A549 (cell line): ENCODE results near the gene RFK. TPM values are rescaled to one million over a fixed set of nuclear protein-coding genes. Genes with fewer than 3 reads are reported as not detected.

Experiments used
- ATAC-seq, 2 experiments: fragments of 200-7000 bp in 1 of 2; fragments of >200 bp in 1 of 2; cut with Nextera tagmentation in 1 of 2; cut with Tn5 transposase in 1 of 2; 3 replicates each; pipeline versions ENCODE4 v1.8.0 to v1.9.1; 2018 to 2020; ENCODE audit warnings: mild to moderate bottlenecking in 1 of 2, moderate library complexity in 1 of 2
- CTCF ChIA-PET: fragments of 300-600 bp; sonication (Branson Sonifier 250); formaldehyde crosslinking; extraction: SDS; loops from one replicate; lab custom pipeline; 2021; ENCODE audit warnings: antibody characterized with exemption, inconsistent platforms; lab: Yijun Ruan, JAX
- POLR2A ChIA-PET: fragments of 350-600 bp; formaldehyde crosslinking; extraction: SDS; loops from one replicate; lab custom pipeline; 2021; ENCODE audit warnings: antibody characterized with exemption, inconsistent platforms; lab: Yijun Ruan, JAX
- DNase-seq, 2 experiments: peaks; one replicate each; pipeline versions ENCODE4 v3.0.0 to v3.0.0-alpha.2; 2011 to 2016; ENCODE audit warnings: low read depth in 1 of 2, low spot score in 1 of 2
- FAIRE-seq: peaks from 2 replicates; lab custom pipeline; 2011; peaks lifted over from hg19 to GRCh38; lab: Jason Lieb, UNC
- H3K27ac ChIP-seq, 2 experiments: fragments of >200 bp; sonication (Bioruptor Twin); formaldehyde crosslinking; 3 replicates each; pipeline ENCODE4 v1.5.1; 2016 to 2017
- H3K4me1 ChIP-seq: fragments of >200 bp; sonication (Bioruptor Twin); formaldehyde crosslinking; 3 replicates; pipeline ENCODE4 v1.6.1; 2016
- H3K4me2 ChIP-seq: fragments of >200 bp; sonication (Bioruptor Twin); formaldehyde crosslinking; 3 replicates; pipeline ENCODE4 v1.6.1; 2016
- H3K4me3 ChIP-seq: fragments of >200 bp; sonication (Bioruptor Twin); formaldehyde crosslinking; 3 replicates; pipeline ENCODE4 v1.5.1; 2016
- H3K9me3 ChIP-seq: fragments of >200 bp; sonication (Bioruptor Twin); formaldehyde crosslinking; 3 replicates; pipeline ENCODE4 v1.6.1; 2016
- BHLHE40 ChIP-seq: IDR thresholded peaks from 2 replicates; pipeline ENCODE4 v1.6.1; 2012; ENCODE audit warnings: low read depth, low read length, inconsistent platforms
- CEBPB ChIP-seq, 2 experiments: fragments of >200 bp in 1 of 2; sonication (Bioruptor Twin) in 1 of 2; formaldehyde crosslinking in 1 of 2; IDR thresholded peaks; 2 replicates each; pipeline ENCODE4 v1.6.1; 2012 to 2016
- E2F6 ChIP-seq: IDR thresholded peaks from 2 replicates; pipeline ENCODE4 v1.6.1; 2012; ENCODE audit warnings: low read depth, borderline replicate concordance
- EHF ChIP-seq: fragments of 250-450 bp; sonication (Bioruptor Pico); IDR thresholded peaks from 2 replicates; pipeline ENCODE4 v1.5.0; 2020; ENCODE audit warnings: mild to moderate bottlenecking
- ESRRA ChIP-seq: fragments of 150-350 bp; IDR thresholded peaks from 2 replicates; pipeline ENCODE4 v1.6.1; 2014; ENCODE audit warnings: mild to moderate bottlenecking, low read length, borderline replicate concordance
- FOSB ChIP-seq: fragments of 250-450 bp; sonication (Bioruptor Pico); IDR thresholded peaks from 2 replicates; pipeline ENCODE4 v1.5.0; 2020; ENCODE audit warnings: mild to moderate bottlenecking, moderate library complexity
- FOSL2 ChIP-seq, 2 experiments: fragments of 450-650 bp in 1 of 2; fragments of >200 bp in 1 of 2; sonication (Bioruptor Twin) in 1 of 2; formaldehyde crosslinking; IDR thresholded peaks; 2 replicates each; pipeline versions ENCODE4 v1.5.0 to v1.6.1; 2016 to 2020; ENCODE audit warnings: mild to moderate bottlenecking in 1 of 2, moderate library complexity in 1 of 2
- GATA3 ChIP-seq: IDR thresholded peaks from 2 replicates; pipeline ENCODE4 v1.6.1; 2012; ENCODE audit warnings: borderline replicate concordance
- HDAC2 ChIP-seq: fragments of 200-600 bp; sonication (generic); IDR thresholded peaks from 2 replicates; pipeline ENCODE4 v1.6.1; 2016
- HES2 ChIP-seq: fragments of >200 bp; sonication (Bioruptor Twin); formaldehyde crosslinking; IDR thresholded peaks from 2 replicates; pipeline ENCODE4 v1.6.1; 2016
- HEYL ChIP-seq: fragments of 250-450 bp; sonication (Bioruptor Pico); IDR thresholded peaks from 2 replicates; pipeline ENCODE4 v1.8.0; 2021; ENCODE audit warnings: mild to moderate bottlenecking, moderate library complexity
- JUN ChIP-seq, 2 experiments: fragments of >200 bp; sonication (Bioruptor Twin); formaldehyde crosslinking; IDR thresholded peaks; 2 replicates in 1 of 2; 3 replicates in 1 of 2; pipeline ENCODE4 v1.6.1; 2016 to 2017
- KDM1A ChIP-seq: fragments of 200-600 bp; sonication (generic); IDR thresholded peaks from 2 replicates; pipeline ENCODE4 v1.6.1; 2016; ENCODE audit warnings: low read depth, mild to moderate bottlenecking
- KDM5A ChIP-seq: fragments of 200-600 bp; sonication (generic); IDR thresholded peaks from 2 replicates; pipeline ENCODE4 v1.6.1; 2016; ENCODE audit warnings: antibody characterized with exemption, mild to moderate bottlenecking
- MAFK ChIP-seq: fragments of 450-650 bp; IDR thresholded peaks from 2 replicates; pipeline ENCODE4 v1.6.1; 2014; ENCODE audit not compliant: partially characterized antibody
- NPAS2 ChIP-seq: fragments of 250-450 bp; sonication (Bioruptor Pico); IDR thresholded peaks from 2 replicates; pipeline ENCODE4 v1.8.0; 2022; ENCODE audit warnings: mild to moderate bottlenecking, moderate library complexity, borderline replicate concordance
- NR3C1 ChIP-seq: fragments of >200 bp; sonication (Bioruptor Twin); formaldehyde crosslinking; IDR thresholded peaks from 3 replicates; pipeline ENCODE4 v1.6.1; 2017
- PHF8 ChIP-seq: fragments of 200-600 bp; sonication (generic); IDR thresholded peaks from 2 replicates; pipeline ENCODE4 v1.6.1; 2016; ENCODE audit warnings: low read depth, mild to moderate bottlenecking, antibody characterized with exemption, moderate library complexity, borderline replicate concordance
- POLR2A ChIP-seq: IDR thresholded peaks from 2 replicates; pipeline ENCODE4 v1.6.1; 2012; ENCODE audit warnings: mild to moderate bottlenecking, low read length
- RAD21 ChIP-seq, 2 experiments: fragments of >200 bp in 1 of 2; sonication (Bioruptor Twin) in 1 of 2; formaldehyde crosslinking in 1 of 2; IDR thresholded peaks in 1 of 2; conservative IDR thresholded peaks in 1 of 2; 2 replicates in 1 of 2; 3 replicates in 1 of 2; pipeline ENCODE4 v1.6.1; 2012 to 2018; ENCODE audit warnings: inconsistent platforms in 1 of 2
- RCOR1 ChIP-seq: fragments of 150-350 bp; IDR thresholded peaks from 2 replicates; pipeline ENCODE4 v1.6.1; 2014; ENCODE audit warnings: antibody characterized with exemption, low read length, low read depth
- SMC3 ChIP-seq: fragments of >200 bp; sonication (Bioruptor Twin); formaldehyde crosslinking; IDR thresholded peaks from 3 replicates; pipeline ENCODE4 v1.6.1; 2018; ENCODE audit warnings: inconsistent platforms
- SREBF2 ChIP-seq: fragments of 450-650 bp; IDR thresholded peaks from 2 replicates; pipeline ENCODE4 v1.6.1; 2014; ENCODE audit warnings: mild to moderate bottlenecking, moderate library complexity
- TFCP2L1 ChIP-seq: fragments of 250-450 bp; sonication (Bioruptor Pico); IDR thresholded peaks from 2 replicates; pipeline ENCODE4 v1.5.0; 2021; ENCODE audit warnings: mild to moderate bottlenecking
- ZC3H11A ChIP-seq: fragments of 450-650 bp; IDR thresholded peaks from 2 replicates; pipeline ENCODE4 v1.6.1; 2014; ENCODE audit warnings: antibody characterized with exemption, mild to moderate bottlenecking
- ZNF302 ChIP-seq: fragments of 250-450 bp; sonication (Bioruptor Pico); IDR thresholded peaks from 2 replicates; pipeline ENCODE4 v1.9.0; 2021; ENCODE audit warnings: inconsistent platforms, mild to moderate bottlenecking, moderate library complexity
- ZSCAN20 ChIP-seq: fragments of 250-450 bp; sonication (Bioruptor Pico); IDR thresholded peaks from 2 replicates; pipeline ENCODE4 v1.8.0; 2022; ENCODE audit warnings: mild to moderate bottlenecking, moderate library complexity
- WGBS: methylation state at CpG from one replicate; pipeline ENCODE4 v1.1.6; 2017; ENCODE audit errors: missing lambda C conversion rate; 5-methylcytosine and 5-hydroxymethylcytosine counted together
- polyA plus RNA-seq, 4 experiments: library from polyadenylated mRNA; depleted of rRNA in 3 of 4; stranded (reverse); fragments of >200 nt; fragmentation: RNase III in 1 of 4; extraction: RNeasy Plus Mini Kit Qiagen cat#74134 plus additional on column Dnase treatment in 1 of 4; gene quantifications; 2 replicates in 3 of 4; 3 replicates in 1 of 4; pipeline ENCODE4 v1.2.3, GENCODE V29; 2011 to 2017
- TF ChIP-seq, protein P1 (sequence below): fragments of >200 bp; sonication (Bioruptor Twin); formaldehyde crosslinking; IDR thresholded peaks from 3 replicates; pipeline ENCODE4 v1.5.1; 2016
- TF ChIP-seq, protein P2 (sequence below): IDR thresholded peaks from 2 replicates; pipeline ENCODE4 v1.6.1; 2012
- TF ChIP-seq, protein P3 (sequence below): fragments of 450-650 bp; IDR thresholded peaks from 2 replicates; pipeline ENCODE4 v1.6.1; 2014; ENCODE audit warnings: antibody characterized with exemption

Gene RFK
- polyA plus RNA-seq, 2 of the 4 experiments (the other 2 are of a cell fraction), result 50.5 to 184 TPM

- TF ChIP-seq, protein P1, sequence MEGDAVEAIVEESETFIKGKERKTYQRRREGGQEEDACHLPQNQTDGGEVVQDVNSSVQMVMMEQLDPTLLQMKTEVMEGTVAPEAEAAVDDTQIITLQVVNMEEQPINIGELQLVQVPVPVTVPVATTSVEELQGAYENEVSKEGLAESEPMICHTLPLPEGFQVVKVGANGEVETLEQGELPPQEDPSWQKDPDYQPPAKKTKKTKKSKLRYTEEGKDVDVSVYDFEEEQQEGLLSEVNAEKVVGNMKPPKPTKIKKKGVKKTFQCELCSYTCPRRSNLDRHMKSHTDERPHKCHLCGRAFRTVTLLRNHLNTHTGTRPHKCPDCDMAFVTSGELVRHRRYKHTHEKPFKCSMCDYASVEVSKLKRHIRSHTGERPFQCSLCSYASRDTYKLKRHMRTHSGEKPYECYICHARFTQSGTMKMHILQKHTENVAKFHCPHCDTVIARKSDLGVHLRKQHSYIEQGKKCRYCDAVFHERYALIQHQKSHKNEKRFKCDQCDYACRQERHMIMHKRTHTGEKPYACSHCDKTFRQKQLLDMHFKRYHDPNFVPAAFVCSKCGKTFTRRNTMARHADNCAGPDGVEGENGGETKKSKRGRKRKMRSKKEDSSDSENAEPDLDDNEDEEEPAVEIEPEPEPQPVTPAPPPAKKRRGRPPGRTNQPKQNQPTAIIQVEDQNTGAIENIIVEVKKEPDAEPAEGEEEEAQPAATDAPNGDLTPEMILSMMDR, result no peak
These were observed 3.6 kb downstream of the RFK start (continued) for GRCh38 chr9:76390656-76391055.

DNA sequence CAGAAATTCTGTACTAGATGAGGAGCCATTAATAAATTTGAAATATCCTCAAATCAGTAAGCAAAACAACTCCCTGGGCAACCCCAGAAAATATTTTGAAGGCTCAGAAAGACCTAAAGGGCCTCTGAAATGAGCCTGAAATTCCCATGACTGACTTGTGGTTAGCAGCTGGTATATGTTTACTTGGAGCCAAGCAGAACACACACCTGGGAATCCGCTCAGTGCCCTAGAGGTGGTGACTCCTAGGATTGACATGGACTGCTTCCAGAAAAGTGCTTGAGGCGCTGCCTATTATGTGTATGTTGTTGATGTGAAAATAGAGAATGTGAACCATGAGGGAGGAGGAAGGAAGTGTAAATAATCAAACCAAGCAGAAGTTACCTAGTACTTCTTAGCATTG is 14.7 kb downstream of the RFK start:
- DNase-seq (peak; percentile 27 to 91), ATAC-seq (peak; percentile 53 to 55), FAIRE-seq (no peak)
- no peaks in the 10 kb centered on the region for H3K9me3 ChIP-seq
- H3K4me2 ChIP-seq, result peak overlapping the region; percentile 39
- ChIA-PET CTCF (interaction anchor here (0.8 to 1.4 kb wide), 4 partner anchors 9 to 48 kb away, joined by 3 to 4 read pairs (median 3); no protein-coding TSS in a partner anchor), POLR2A (interaction anchor here (3.9 kb wide), 1 partner anchor 15 kb away, joined by 23 read pairs; the partner anchor contains the start of gene RFK)
- TF ChIP-seq NR3C1 (no peak), HEYL (CRISPR knock-in tag) (no peak), JUN (IDR thresholded peaks at IDR 0.05) (peak in 1 of 2 experiments; percentile 29; a peak in 1 of 5 replicates), ZC3H11A (no peak), FOSL2 (IDR thresholded peaks at IDR 0.05) (no peak), FOSL2 (CRISPR knock-in tag; IDR thresholded peaks at IDR 0.05) (peak; percentile 65), SREBF2 (no peak)
- H3K27ac ChIP-seq, result peak overlapping the region; percentile 89 to 95
- H3K4me3 ChIP-seq, result no peak overlapping the region
- H3K4me1 ChIP-seq, result peaks cover 65% of the 10 kb centered on the region
- WGBS, result 20% methylated on average over 2 of the region's 2 CpGs

DNA sequence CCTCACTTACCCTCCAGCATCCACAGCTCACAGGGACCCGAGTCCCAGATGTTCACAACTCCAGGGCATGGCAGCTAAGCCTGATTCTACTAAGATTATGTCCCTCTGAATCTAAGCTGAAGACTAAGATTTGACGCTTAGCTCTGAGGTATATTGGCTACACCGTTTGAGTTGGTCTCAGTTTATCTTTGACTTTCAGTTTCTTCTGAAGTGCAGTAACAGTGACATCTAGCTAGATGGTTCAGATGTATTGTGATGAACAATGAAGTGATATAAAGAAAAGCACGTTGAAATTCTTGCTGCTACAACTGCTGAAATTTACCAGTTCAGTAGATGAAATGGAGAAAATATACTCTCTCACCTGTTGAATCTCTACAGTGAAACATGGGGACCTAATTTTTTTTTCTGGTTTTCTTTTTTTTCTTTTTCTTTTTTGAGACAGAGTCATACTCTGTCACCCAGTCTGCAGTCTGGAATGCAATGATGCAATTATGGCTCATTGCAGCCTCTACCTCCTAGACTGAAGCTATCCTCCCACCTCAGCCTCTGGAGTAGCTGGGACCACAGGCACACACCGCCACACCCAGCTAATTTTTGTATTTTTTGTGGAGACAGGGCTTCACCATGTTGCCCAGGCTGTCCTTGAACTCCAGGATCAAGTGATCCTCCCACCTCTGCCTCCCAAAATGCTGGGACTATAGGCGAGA is 15.7 kb downstream of the RFK start:
- FAIRE-seq (no peak), DNase-seq (no peak), ATAC-seq (no peak)
- Histone ChIP-seq H3K4me3 (no peak overlapping the region), H3K27ac (peak overlapping the region; percentile 89 to 95), H3K9me3 (no peaks in the 10 kb centered on the region), H3K4me2 (peak overlapping the region; percentile 39; the same call in 2 of the 3 replicates), H3K4me1 (peaks cover 67% of the 10 kb centered on the region)
- no peak for TF ChIP-seq EHF (CRISPR knock-in tag)
- no peak for TF ChIP-seq TFCP2L1 (CRISPR knock-in tag)
- no peak for TF ChIP-seq KDM1A
- no peak for TF ChIP-seq FOSL2 (IDR thresholded peaks at IDR 0.05)
- peak; percentile 45 for TF ChIP-seq FOSL2 (CRISPR knock-in tag; IDR thresholded peaks at IDR 0.05)
- no peak for TF ChIP-seq MAFK
- TF ChIP-seq ZSCAN20, result no peak
- TF ChIP-seq CEBPB (IDR thresholded peaks at IDR 0.05), result peak in 1 of 2 experiments; percentile 27; a peak in 1 of 4 replicates
- no peak for TF ChIP-seq HES2
- no peak for TF ChIP-seq FOSB (CRISPR knock-in tag)
- ChIA-PET POLR2A (interaction anchor here (3.9 kb wide), 1 partner anchor 16 kb away, joined by 23 read pairs; the partner anchor contains the start of gene RFK), CTCF (interaction anchor here (0.6 to 1.2 kb wide), 7 partner anchors 8 to 326 kb away, joined by 3 to 7 read pairs (median 4); partner anchors contain the start of genes GCNT1 and RFK)
- 79% methylated on average over 6 of the region's 6 CpGs for WGBS

- no peaks in the 10 kb centered on the region for H3K9me3 ChIP-seq
- no peak overlapping the region for H3K4me3 ChIP-seq
- H3K4me1 ChIP-seq, result peaks cover 71% of the 10 kb centered on the region
- H3K27ac ChIP-seq, result peak overlapping the region; percentile 89 to 95
- FAIRE-seq (no peak), DNase-seq (no peak), ATAC-seq (no peak)
- POLR2A ChIA-PET, result interaction anchor here (3.9 kb wide), 1 partner anchor 16 kb away, joined by 23 read pairs; the partner anchor contains the start of gene RFK
- no peak overlapping the region for H3K4me2 ChIP-seq
- CTCF ChIA-PET, result interaction anchor here (0.6 to 6.8 kb wide), 7 partner anchors 15 to 327 kb away, joined by 3 to 53 read pairs (median 4); partner anchors contain the start of genes GCNT1 and RFK
- TF ChIP-seq NPAS2 (CRISPR knock-in tag) (no peak), POLR2A (no peak), HEYL (CRISPR knock-in tag) (no peak), KDM5A (no peak), FOSB (CRISPR knock-in tag) (no peak), GATA3 (no peak), E2F6 (no peak), ZNF302 (no peak), EHF (CRISPR knock-in tag) (no peak), HDAC2 (no peak), RAD21 (conservative IDR thresholded peaks at IDR 0.05 in 1 of 2, IDR thresholded peaks at IDR 0.05 in 1 of 2) (no peak), SMC3 (no peak), BHLHE40 (no peak), ESRRA (no peak), PHF8 (no peak), RCOR1 (no peak)
- TF ChIP-seq, protein P2, sequence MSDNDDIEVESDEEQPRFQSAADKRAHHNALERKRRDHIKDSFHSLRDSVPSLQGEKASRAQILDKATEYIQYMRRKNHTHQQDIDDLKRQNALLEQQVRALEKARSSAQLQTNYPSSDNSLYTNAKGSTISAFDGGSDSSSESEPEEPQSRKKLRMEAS, result no peak
- TF ChIP-seq, protein P3, sequence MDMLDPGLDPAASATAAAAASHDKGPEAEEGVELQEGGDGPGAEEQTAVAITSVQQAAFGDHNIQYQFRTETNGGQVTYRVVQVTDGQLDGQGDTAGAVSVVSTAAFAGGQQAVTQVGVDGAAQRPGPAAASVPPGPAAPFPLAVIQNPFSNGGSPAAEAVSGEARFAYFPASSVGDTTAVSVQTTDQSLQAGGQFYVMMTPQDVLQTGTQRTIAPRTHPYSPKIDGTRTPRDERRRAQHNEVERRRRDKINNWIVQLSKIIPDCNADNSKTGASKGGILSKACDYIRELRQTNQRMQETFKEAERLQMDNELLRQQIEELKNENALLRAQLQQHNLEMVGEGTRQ, result no peak
These were observed 16.4 kb downstream of the RFK start for GRCh38 chr9:76377791-76378190.
